Left ventricle myocardium superior (tissue), 1 donor: ENCODE data around the gene CMPK2. TPM values are rescaled to one million over a fixed set of nuclear protein-coding genes. Genes with fewer than 3 reads are reported as not detected.
A peak's percentile ranks its signal among the peaks of the same experiment; 100 is the strongest.
"Not testable (repeated sequence)": the region's sequence is repeated elsewhere in the genome, so short reads cannot be mapped to it uniquely, and the experiment has no call there.

Experiments
- ATAC-seq: fragments of 200-7000 bp; cut with Tn5 transposase; one replicate; pipeline ENCODE4 v1.9.1; 2020; ENCODE audit warnings: mild to moderate bottlenecking, moderate library complexity
- DNase-seq: peaks from one replicate; pipeline ENCODE4 v3.0.0-alpha.2; 2020
- intact Hi-C: fragments of 100-400 bp; cut with micrococcal nuclease; formaldehyde crosslinking; loops from one replicate; pipeline ENCODE4 v1.11.0; 2022
- total RNA-seq: library from RNA; stranded (reverse); fragmentation: NEBNext Ultra II Directional; extraction: Animal tissue kit (Norgen Biotek cat#: 25700); gene quantifications from one replicate; pipeline ENCODE4 v1.2.1, GENCODE V29; 2021
- donor health status: DM: no; HTN: yes; CAD: no; lungs with severe emphysema.

Gene CMPK2
- total RNA-seq, 1 donor from 2014 or later = 3.9 TPM

DNA sequence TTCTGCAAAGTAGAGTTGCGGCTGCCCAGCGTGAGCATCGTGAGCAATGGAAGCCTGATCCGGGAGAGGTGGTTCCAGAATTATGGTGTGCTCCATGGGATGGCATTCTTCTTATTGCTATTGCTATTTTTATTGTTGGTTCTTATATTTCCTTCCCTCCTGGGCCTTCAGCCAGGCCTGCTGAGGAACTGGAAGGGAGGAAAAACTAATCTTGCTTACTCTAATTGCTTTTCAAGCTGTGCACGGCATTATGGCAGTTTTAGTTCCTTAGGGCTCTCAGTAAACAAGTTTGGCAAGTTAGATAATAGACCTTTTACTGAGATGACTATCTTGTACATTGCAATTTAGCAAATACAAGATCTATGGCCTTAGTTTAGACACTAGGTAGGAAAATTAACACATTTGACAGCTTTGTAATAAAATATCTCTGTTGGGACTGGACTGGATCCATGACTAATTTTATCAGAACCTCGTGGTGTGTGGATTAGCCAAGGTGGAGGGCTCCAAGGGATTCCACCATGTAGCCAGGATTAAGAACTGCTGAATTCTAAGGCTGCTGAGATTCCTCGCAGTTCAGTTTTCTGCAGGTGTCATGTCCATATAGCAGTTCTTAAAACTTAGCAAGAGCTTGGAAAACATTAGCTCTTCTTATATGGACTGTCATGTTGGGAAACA, 17.9 kb upstream of the CMPK2 start:
- ATAC-seq (peak; percentile 69), DNase-seq (peak; percentile 31)

DNA sequence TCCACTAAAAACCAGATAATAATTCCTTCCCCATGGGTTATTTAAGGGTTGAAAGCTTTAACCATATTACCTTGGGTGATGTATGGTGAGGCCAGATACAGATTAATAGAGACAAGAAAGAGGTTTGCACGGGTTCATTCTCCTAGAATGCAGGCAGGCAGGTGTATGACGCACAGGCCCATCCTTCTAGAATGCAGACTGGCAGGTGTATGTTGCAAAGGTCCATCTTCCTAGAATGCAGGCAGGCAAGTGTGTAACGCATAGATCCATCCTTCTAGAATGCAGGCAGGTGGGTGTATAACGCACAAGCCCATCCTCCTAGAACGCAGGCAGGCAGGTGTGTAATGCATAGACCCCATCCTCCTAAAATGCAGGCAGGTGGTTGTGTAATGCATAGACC, 15.8 kb upstream of the CMPK2 start:
- intact Hi-C loops = no loop called here
- ATAC-seq = no peak
- DNase-seq = no peak

More for the DNA sequence above, 17.9 kb upstream of the CMPK2 start:
- intact Hi-C loops = no loop called here

DNA sequence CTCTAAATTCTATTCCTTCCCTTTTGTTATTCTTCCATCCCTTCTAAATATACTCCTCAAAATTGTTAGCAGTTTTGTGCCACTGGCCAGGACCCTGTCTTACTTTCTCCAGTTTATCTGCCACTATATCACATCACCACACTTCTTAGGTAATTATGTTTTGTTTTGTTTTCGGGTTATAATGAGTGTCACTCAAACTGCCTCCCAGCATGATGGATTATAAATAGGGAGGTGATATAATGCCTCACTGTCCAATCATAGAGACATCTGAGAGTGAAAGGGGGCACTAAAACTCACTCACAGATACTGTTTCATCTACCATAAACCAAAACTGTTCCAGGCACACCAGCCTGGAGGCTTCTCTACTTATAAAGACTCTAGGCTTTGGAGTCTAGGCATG, 15.3 kb upstream of the CMPK2 start:
- ATAC-seq = no peak
- intact Hi-C loops = no loop called here
- DNase-seq = no peak

DNA sequence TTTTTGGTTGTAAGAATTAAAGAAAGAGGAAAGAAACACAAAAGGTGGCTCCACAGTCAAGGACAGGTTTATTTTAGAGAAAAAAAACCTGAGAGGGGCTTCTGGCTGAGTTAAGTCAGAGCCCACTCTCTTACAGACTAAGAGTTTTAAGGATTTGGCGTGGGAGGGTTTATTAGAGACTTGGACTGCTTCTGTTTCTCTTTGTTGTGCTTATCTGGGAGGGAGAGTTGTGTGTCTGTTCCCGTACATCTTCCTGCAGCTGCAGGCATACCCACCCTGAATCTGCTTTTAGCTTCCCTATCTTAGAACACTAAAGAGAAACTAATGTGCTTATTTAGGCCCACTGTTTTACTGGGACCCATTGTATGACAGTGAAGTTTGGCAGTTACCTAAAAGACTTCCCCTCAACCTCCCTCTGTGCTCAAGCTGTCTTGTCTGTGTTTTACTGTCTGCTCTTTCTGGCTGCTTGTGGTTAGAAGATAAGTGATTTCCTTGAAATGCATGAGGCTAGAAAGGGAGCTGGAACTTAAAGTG, 14.6 kb upstream of the CMPK2 start:
- DNase-seq (no peak), ATAC-seq (no peak)
- intact Hi-C loops = no loop called here

DNA sequence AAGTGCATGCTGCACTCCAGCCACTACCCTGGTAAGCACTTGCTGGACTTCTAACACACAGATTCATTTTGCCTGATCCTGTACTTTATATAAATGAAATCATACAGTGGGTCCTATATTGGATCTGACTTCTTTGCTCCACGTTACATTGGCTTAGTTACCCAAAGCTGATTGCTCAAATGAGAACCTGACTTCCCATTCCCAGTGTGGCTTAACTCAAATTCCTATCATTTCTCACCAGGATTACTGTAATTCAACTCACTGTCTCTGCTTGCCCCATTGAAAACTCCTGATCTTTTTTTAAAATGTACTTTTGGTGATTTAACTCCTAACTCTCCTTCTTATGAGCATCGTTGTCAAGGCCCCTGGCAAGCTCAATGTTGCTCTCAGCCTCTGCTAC, 13.3 kb upstream of the CMPK2 start:
- ATAC-seq (no peak), DNase-seq (no peak)
- intact Hi-C loops = no loop called here

DNA sequence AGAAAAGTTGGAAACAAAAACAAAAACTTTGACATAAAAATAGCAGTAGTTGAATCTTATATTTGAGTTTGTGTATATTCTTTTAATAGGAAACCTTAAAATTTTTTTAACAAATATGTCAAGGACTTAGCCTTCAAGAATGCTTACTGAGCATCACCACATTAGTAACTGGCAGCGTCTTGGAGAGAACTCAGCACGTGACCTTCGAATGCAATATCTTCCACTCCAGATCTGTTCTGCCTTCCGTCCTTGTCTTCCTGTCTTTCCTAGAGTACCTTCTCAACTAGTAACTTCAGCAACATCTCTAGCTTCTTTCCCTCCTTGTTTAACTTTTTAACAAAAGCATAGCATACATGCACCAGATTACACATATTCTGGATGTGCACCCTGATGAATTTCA, 12.8 kb upstream of the CMPK2 start:
- DNase-seq (no peak), ATAC-seq (no peak)
- intact Hi-C loops = no loop called here

DNA sequence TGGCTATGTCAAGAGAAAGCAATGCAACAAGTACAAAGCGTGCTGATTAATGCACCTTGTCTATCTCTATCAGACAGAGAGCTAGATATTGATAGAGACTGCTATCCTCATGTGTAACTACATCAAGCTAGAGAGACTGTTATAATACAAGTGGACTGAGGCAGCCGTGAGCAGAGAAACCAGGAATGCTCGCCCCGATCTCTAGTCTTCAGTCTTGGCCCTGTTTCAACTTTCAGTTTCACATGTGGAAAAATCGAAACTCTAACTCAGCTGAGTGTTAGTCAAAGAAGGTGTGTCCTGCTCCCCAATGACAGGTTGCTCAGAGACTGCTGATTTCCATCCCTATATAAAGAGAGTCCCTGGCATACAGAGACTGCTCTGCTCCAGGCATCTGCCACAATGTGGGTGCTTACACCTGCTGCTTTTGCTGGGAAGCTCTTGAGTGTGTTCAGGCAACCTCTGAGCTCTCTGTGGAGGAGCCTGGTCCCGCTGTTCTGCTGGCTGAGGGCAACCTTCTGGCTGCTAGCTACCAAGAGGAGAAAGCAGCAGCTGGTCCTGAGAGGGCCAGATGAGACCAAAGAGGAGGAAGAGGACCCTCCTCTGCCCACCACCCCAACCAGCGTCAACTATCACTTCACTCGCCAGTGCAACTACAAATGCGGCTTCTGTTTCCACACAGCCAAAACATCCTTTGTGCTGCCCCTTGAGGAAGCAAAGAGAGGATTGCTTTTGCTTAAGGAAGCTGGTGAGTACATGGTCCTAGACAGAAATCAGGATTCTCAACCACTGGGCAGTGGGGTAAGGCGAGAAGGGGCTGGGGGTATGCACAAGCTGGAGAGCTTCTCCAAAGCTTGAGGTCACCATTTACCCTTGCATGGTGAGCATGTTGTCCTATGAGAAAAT, 11.9 kb upstream of the CMPK2 start, which contains the start of gene RSAD2:
Gene RSAD2 (plus strand): TSS at position 376 of the 903 bp plus-strand sequence. CDS start 24 bp downstream, at position 400.
- DNase-seq (peak; percentile 25), ATAC-seq (peak; percentile 83)
- intact Hi-C loops = no loop called here

DNA sequence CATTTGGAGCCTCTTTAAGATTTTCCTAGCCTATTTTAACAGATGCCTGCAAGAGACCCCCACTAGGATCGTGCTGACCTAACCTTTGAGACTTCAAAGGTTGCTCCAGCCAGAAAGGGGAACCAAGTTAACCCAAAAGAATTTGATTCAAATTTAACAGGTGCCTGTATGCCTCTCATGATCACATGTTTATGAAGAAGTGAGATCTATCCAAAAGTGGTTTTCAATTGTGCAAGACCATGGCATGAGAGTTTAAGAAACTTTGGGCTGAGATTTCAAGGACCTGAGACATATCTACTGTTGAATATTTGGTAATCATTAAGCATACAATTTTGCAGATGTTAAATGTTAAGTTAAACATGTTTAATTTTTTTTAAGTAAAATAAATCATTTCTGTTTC, 10.6 kb upstream of the CMPK2 start:
- DNase-seq = no peak
- no peak for ATAC-seq
- intact Hi-C loops = no loop called here

DNA sequence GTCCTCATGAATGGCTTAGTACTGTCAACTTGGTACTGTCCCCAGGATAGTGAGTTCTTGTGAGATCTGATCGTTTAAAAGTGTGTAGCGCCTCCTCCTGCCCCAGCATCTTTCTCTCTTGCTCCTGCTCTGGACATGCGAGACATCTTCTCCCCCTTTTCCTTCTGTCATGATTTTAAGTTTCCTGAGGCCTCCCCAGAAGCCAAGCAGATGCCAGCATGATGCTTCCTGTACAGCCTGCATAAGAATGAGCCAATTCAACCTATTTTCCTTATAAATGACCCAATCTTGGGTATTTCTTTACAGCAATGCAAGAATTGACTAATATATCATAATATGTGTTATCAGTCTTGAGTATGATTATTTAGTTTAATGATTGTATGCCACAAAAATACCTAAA, 8.3 kb upstream of the CMPK2 start:
- no peak for ATAC-seq
- intact Hi-C loops = no loop called here
- no peak for DNase-seq

DNA sequence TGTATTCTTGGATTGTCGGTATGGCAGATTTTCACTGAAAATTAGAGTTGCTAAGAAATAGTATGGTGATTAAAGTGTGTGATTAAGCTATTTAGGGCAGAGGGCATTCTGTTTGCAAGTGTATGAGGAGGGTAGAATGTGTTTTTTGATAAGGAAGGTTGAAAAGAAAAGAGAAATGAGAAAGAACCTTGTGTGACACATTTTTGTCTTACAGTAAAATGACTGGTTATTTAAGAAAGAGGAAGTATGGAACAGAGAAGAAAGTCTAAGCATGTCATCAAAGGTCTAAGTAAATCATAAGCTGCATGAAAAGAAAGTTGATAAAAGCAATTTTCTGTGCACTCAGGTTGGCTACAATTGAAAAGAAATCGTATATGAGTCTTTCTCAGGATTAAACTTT, 6.7 kb upstream of the CMPK2 start:
- no peak for DNase-seq
- no peak for ATAC-seq
- intact Hi-C loops = no loop called here

DNA sequence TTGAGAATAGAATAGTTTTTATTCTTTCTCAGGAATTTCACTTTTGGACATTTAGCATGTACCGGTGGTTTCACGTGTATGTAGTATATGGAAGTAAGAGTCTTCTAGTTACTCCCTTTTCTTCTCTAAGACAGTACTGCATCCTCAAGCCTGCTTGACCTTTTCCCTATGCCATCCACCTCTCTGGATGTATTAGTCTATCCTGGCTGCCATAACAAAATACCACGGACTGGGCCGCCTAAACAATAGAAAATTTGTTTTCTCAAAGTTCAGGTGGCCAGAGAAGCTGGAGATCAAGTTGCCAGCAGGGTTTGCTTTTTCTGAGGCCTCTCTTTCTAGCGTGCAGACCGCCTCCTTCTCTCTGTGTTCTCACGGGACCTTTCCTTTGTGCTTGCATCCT, 1.3 kb upstream of the CMPK2 start:
- intact Hi-C loops = no loop called here
- ATAC-seq (no peak), DNase-seq (no peak)

DNA sequence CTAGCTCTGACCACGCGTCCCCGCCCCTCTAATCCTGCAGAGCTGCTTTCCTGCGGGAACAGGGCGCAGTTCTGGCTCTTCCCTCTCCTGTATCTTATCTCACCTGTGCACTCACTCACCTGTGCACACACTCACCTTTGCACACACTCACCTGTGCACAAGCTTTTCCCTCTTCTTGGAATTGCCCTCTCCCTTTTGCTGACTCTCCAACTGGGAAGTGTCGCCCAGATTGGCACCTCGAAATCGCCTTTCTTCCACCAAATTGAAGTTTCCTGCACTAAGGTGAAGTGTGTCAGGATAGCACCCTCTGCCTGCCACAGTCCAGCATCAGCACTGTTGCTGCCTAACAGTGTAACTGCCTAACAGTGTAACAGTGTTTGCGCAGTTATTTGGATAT, 566 bp upstream of the CMPK2 start:
- intact Hi-C loops = no loop called here
- peak; percentile 46 for ATAC-seq
- DNase-seq = no peak

DNA sequence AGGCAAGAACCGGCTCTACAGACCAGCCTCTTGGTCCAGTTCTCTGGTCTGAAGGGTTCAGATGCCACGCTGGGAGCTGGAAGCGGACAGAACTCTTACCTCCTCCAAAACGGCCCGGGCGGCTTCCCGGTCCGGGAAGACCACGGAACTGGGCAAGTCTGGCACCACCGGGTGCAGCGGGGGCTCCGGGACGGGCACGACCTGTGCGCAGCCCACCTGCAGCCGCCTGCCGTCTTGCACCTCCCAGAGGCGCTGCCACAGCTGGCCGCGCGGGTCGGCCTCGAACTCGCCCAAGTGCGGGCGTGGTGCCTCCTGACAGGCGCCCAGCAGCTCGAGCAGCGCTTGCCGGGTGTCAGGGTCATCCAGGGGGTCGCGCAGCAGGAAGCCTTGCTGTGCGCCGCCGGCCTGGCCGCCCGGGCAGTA, 773 bp downstream of the CMPK2 start:
- DNase-seq (peak; percentile 58), ATAC-seq (no peak)
- intact Hi-C loops = no loop called here

DNA sequence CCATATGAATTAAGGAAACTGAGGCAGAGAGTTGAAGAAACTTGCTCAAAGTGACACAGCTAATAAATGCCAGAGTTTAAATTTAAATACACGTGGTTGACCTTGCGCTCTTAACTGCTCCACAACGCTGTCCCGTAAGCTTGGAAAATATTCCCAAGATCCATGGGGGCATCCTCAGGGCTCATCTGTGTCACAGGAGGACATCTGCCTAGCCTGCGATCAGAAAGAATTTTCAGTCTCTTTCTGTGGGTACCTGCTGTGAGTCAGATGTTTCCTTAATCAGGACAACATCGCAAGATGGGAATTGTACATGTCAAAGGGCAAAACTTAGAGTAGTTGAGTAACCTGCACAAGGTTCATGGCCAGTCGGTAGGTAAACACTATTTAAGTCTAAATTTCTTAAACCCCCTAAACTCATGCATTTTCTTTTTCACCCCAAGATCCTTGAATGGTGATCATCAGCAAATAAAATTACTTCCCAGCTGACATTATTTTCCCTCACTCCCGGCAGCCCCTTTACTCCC, 1.4 kb downstream of the CMPK2 start:
- ATAC-seq (no peak), DNase-seq (no peak)
- intact Hi-C loops = no loop called here

DNA sequence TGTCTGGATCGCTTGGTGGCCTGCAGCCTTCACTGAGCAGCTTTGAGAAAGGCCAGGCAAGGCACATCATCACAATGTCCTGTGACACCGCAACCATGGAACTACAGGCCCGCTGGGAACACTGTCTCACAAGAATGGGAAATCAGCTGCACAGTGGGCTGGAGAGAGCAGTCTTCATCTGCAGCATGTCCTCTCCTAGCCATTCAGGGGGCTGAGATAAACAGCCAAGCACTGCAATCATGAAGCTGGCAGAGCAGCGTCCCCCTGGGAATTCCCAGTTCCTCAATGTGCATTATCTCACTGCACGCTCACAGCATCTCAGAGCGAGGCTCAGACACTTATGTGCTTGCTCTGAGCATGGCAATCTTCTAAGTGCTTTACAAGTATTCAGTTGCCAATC, 1.9 kb downstream of the CMPK2 start:
- peak; percentile 45 for DNase-seq
- peak; percentile 67 for ATAC-seq
- intact Hi-C loops = no loop called here

DNA sequence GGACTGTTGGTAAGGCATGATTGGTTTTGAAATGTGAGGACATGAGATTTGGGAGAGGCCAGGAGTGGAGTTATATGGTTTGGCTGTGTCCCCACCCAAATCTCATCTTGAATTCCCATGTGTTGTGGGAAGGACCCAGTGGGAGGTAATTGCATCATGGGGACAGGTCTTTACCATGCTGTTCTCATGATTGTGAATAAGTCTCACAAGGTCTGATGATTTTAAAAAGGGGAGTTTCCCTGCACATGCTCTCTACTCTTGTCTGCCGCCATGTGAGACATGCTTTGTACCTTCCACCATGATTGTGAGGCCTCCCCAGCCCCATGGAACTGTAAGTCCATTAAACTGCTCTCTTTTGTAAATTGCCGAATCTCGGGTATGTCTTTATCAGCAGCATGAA, 5.4 kb downstream of the CMPK2 start:
- intact Hi-C loops = no loop called here
- ATAC-seq = no peak

DNA sequence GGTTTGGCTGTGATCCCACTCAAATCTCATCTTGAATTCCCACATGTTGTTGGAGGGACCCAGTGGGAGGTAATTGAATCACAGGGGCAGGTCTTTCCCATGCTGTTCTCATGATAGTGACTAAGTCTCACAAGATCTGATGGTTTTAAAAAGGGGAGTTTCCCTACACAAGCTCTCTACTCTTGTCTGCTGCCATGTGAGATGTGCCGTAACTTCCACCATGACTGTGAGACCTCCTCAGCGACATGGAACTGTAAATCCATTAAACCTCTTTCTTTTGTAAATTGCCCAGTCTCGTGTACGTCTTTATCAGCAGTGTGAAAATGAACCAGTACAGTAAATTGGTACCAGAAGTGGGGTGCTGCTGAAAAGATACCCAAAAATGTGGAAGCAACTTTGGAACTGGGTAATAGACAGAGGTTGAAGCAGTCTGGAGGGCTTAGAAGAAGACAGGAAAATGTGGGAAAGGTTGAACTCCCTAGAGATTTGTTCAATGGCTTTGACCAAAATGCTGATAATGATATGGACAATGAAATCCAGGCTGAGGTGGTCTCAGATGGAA, 7.2 kb downstream of the CMPK2 start:
- intact Hi-C loops, DNase-seq: not testable (repeated sequence)

More for the DNA sequence above, 5.4 kb downstream of the CMPK2 start:
- DNase-seq = no peak

DNA sequence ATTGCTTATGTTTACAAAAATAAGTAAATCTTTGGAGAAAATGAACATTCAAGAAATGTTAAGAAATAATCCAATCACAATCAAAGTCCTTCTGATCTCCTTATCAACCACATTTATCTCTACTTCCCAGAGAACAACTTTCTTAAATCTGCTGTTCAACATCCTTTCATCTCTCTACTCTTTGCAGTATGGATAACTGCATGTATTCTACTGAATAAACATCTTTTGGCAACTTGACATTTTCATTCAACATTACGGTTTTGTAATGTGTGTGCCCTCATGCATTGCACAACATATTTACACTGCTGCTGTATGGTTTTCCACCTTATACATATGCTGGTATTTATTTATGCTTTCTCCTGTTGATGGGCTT, 9.2 kb downstream of the CMPK2 start:
- no peak for DNase-seq
- ATAC-seq = no peak
- intact Hi-C loops = no loop called here

More for the DNA sequence above, 7.2 kb downstream of the CMPK2 start:
- ATAC-seq = not testable (repeated sequence)

DNA sequence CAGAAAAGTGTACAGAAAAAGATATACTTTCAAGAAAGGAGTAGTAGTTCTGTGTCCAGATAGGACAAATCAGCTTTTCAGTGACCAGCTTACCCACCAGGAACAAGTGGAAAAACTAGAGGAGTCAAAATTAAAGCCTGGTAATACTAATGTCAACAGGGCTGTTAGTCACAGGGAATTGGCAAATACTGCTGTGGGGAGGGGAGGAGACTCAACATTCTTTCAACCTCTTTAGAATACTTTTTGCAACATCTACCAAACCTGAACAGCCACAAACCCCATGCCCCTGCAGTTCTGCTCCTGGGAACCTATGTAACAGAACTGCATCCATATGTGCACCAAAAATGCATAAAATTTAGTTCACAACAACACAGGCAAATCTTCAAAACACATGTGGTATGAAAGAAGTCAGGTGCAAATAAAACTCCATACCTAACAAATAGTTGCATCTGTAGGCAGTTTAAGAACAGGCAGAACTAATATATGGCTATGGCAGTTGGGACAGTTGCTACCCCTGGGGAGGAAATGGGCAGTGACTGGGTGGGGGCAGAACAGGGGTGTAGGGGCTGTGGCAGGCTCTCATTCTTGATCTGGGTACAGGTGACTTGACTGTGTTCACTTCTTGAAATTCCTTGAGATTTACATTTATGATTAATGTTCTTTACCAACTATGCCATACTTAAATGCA, 9.7 kb downstream of the CMPK2 start:
- intact Hi-C loops = no loop called here

More for the DNA sequence above, 9.7 kb downstream of the CMPK2 start:
- DNase-seq = no peak
- ATAC-seq = no peak
